ENCODE measurements around the gene AUP1. TPM values are rescaled to one million over a fixed set of nuclear protein-coding genes. Genes with fewer than 3 reads are reported as not detected.

AUP1 gene
- total RNA-seq, 4 donors from 2014 or later = 94.0 to 116 (median 112) TPM

- no peak within 1 kb of the TSS for H3K4me3 ChIP-seq (ENCODE audit: low read depth, poor library complexity, severe bottlenecking)
- intact Hi-C loops (cut with DNase I; ENCODE audit: low total_unique reads) = no loop called here
- WGBS, 2 donors = 69 to 73% methylated on average over 11 of the region's 11 CpGs
- DNase-seq (ENCODE audit: low spot score in 2 of 2) = peak in 1 of 2 donors; percentile 60
- no peak for TF ChIP-seq CTCF (IDR thresholded peaks at IDR 0.05)
- no peak for TF ChIP-seq POLR2A (IDR thresholded peaks at IDR 0.05)
Measured at GRCh38 chr2:74525717-74526648, 3.5 kb downstream of the AUP1 start, which contains the start of gene DQX1. TSS of gene DQX1 (minus strand) at chr2:74526231. CDS start at chr2:74525729, 502 bp downstream.

DNA sequence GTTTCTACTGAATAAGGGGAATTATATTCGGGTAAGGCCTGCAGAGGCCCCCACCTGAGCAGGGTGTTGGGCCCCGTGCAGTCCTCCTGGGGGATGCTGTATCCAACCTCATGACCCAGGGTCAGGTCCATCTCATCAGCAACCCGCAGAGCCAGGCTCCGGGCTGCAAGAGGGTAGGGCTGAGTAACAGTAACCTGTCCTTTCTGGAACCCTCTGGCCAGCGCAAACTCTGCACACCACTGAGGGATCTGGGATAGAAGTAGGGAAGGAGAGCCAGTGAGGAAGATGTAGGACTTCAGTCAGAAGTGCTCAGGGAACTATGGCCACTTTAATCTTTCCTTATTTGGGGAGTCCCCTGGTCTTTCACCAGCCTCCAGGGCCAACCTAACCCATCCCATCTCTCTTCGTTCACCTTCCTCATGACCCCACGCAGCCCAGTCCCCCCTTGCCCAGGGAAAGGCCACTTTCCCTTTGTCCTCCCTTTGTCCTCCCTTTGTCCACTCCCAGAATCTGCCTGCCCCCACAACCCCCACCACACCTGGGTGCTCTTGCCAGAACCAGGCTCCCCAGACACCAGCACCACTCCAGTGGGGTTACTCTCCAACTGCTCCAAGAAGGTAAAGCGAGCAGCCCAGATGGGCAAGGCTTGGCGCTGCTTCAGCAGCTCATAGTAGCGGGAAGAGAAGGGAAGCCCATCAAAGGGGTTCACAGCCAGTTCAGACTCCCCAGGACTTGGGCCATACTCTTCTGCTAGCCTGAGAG, 4.4 kb downstream of the AUP1 start:
- DNase-seq (ENCODE audit: low spot score in 2 of 2) = peak in 1 of 2 donors; percentile 77
- TF ChIP-seq CTCF (IDR thresholded peaks at IDR 0.05) = no peak
- TF ChIP-seq POLR2A (IDR thresholded peaks at IDR 0.05) = no peak
- intact Hi-C loops (cut with DNase I; ENCODE audit: low total_unique reads) = no loop called here
- no peak overlapping the region for H3K4me3 ChIP-seq (ENCODE audit: low read depth, poor library complexity, severe bottlenecking)
- WGBS, 2 donors = 88 to 91% methylated on average over 10 of the region's 10 CpGs

GRCh38 chr2:74524005-74524404, 5.5 kb downstream of the AUP1 start:
- DNase-seq (ENCODE audit: low spot score in 2 of 2) = peak in 1 of 2 donors; percentile 66
- TF ChIP-seq POLR2A (IDR thresholded peaks at IDR 0.05) (no peak), CTCF (IDR thresholded peaks at IDR 0.05) (no peak)
- 69 to 87% methylated on average over 9 of the region's 9 CpGs for WGBS, 2 donors
- intact Hi-C loops (cut with DNase I; ENCODE audit: low total_unique reads) = no loop called here
- no peak overlapping the region for H3K4me3 ChIP-seq (ENCODE audit: low read depth, poor library complexity, severe bottlenecking)

GRCh38 chr2:74522516-74522915, 7.0 kb downstream of the AUP1 start:
- no peak for DNase-seq (ENCODE audit: low spot score in 2 of 2)
- H3K4me3 ChIP-seq (ENCODE audit: low read depth, poor library complexity, severe bottlenecking) = no peak overlapping the region
- TF ChIP-seq CTCF (IDR thresholded peaks at IDR 0.05) = no peak
- TF ChIP-seq POLR2A (IDR thresholded peaks at IDR 0.05) = no peak
- intact Hi-C loops (cut with DNase I; ENCODE audit: low total_unique reads) = no loop called here
- 72 to 83% methylated on average over 3 of the region's 3 CpGs for WGBS, 2 donors

DNA sequence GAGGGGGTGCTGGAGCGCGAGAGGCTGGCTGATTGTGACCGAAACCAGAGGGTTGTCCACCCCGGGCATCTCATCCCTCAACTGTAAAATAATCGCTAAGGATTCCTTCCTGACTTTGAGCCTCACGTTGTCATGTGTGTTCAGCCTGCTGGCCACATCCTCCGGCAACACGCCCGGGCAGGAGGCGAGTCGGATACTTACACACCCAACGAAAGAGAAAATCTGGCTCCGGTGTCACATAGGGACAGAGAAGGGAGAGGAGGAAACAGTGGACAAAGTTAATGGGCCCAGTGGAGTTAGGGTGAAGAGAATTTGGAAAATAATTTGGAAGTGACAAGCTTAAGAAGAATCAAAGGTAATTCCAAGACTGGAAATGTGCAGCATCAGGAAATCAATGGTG, 12.9 kb downstream of the AUP1 start:
- intact Hi-C loops (cut with DNase I; ENCODE audit: low total_unique reads) = no loop called here
- no peak overlapping the region for H3K4me3 ChIP-seq (ENCODE audit: low read depth, poor library complexity, severe bottlenecking)
- no peak for DNase-seq (ENCODE audit: low spot score in 2 of 2)
- 50 to 52% methylated on average over 13 of the region's 13 CpGs for WGBS, 2 donors
- TF ChIP-seq CTCF (IDR thresholded peaks at IDR 0.05) (no peak), POLR2A (IDR thresholded peaks at IDR 0.05) (no peak)

Measured in lower leg skin (tissue), 4 donors.